ENCODE data around the gene SQOR.
"Not testable (repeated sequence)": the region's sequence is repeated elsewhere in the genome, so short reads cannot be mapped to it uniquely, and the experiment has no call there.

Gene SQOR

DNA sequence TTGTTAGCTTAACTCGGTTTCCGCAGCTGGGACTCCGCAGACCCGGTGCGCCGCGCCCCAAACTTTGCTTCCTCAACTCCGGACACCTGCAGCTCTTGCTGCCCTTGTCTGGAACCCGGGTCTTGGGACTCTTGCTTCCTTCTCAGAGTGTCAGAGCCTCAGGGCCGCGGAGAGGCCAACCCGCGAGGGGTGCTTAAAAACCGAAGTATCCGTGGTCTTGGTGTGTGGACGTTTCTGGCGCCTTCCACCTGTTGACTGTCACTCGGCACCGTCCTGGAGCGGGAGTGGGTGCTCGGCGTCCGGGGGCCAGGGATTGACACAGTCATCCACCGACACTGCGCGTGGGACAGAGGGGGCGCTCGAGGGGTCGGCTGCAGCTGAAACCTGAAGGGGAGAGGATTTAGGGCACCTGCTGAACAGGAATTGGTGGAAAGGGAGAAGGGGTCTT is 386 bp downstream of the SQOR start:
- peak; percentile 71 for DNase-seq

- DNase-seq, result no peak
Observed at GRCh38 chr15:45635763-45636292, 999 bp downstream of the SQOR start.

DNA sequence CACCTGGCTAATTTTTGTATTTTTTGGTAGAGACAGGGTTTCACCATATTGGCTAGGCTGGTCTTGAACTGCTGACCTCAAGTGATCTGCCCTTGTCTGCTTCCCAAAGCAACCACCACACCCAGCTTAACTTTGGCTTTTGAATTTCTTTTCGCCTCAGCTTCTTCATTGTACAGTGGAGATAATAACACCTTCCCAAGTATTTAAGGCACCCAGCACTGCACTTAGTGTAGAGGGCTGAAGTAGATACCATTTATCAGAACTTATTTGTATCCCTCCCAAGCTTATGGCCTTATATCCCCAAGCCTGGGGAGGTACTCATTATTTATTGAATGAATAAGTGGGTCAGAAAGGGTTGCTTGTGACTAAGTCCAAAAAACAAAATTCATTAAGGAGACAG is 2.3 kb downstream of the SQOR start:
- DNase-seq, result no peak

DNA sequence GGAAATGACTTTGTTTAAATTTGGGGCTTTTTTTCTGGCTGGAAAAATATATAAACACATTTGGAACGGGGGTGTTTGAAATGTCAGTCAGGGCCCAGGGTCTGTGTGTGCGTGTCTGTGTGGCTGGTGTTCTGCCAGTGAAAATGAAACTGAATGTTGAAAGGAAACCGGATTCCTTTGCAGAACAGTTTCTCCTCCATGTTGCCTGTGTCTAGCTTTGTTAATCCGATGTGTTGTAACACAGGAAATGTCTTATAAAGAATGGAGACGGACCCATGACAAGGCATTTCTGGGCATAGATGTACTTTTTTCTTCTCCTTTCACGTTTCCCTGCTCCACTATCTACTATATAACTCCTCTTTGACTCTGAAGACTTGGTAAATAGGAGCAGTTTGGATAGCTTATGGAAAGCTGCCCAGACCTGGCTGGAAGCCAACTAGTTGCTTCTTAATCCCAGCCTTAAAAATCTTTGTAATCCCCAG is 2.8 kb downstream of the SQOR start:
- peak; percentile 36 for DNase-seq

GRCh38 chr15:45640616-45641015 is 5.8 kb downstream of the SQOR start:
- DNase-seq, result no peak

DNA sequence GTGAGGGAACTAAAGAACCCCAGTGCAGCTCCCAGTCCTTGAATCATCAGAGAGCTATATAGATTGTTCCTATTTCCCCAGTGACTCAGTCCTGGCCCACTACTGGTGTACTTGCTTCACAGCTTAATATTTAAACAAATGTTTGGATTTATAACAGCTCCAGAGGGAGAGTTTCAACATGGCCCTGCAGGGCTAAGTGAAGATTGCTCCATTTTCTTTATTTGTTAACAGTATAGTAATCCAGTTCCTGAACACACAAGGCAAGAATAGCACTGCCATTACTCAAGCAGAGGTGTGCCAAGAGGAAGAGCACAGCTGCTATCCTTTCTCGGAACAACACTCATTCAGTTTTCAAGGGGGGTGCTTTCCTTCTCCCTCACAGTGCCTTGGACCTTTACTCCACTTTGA is 6.5 kb downstream of the SQOR start:
- no peak for DNase-seq

DNA sequence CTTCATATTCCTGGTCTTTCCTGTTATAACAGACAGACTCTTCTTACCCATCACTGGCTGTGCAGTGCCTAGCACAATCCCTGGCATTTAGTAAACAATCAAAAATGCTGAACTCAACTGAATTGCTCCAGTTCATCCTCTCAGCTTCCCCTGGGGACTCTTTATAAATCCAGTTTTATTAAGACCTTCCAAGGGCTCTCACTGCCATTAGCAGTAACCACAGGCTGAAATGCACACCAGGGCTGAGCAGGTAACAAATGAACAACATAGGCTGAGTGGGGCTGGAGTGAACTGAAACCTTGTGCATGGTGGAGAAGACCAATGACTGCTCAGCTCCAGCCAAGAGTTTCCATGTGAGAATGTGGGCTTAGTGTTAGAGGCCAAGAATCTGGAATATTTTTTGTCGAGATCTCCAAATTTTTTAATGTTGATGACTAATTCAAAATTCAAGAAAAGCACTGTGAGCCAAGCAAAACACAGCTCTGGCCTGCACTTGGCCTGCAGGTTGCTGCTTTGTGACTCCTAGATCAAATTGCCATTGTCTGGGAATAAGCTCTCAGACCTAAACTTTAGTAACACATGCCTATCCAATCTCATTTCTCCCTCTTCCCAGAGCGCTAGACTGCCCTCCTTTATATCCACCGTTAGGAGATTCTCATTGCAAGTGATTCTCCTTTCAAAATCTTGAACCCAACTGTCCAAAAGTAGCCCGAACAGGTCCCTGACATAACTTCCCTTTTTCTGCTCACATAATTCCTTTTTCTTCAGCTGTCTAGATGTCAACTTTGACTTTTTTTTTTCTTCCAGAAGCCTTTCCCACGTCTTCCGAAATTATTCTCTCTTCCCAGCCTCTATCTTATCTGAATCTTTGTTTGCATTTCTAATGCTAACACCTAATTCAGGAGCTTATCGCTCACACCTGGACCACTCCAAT is 7.4 kb downstream of the SQOR start:
- DNase-seq, result no peak

GRCh38 chr15:45644437-45644836 is 9.6 kb downstream of the SQOR start:
- no peak for DNase-seq

DNA sequence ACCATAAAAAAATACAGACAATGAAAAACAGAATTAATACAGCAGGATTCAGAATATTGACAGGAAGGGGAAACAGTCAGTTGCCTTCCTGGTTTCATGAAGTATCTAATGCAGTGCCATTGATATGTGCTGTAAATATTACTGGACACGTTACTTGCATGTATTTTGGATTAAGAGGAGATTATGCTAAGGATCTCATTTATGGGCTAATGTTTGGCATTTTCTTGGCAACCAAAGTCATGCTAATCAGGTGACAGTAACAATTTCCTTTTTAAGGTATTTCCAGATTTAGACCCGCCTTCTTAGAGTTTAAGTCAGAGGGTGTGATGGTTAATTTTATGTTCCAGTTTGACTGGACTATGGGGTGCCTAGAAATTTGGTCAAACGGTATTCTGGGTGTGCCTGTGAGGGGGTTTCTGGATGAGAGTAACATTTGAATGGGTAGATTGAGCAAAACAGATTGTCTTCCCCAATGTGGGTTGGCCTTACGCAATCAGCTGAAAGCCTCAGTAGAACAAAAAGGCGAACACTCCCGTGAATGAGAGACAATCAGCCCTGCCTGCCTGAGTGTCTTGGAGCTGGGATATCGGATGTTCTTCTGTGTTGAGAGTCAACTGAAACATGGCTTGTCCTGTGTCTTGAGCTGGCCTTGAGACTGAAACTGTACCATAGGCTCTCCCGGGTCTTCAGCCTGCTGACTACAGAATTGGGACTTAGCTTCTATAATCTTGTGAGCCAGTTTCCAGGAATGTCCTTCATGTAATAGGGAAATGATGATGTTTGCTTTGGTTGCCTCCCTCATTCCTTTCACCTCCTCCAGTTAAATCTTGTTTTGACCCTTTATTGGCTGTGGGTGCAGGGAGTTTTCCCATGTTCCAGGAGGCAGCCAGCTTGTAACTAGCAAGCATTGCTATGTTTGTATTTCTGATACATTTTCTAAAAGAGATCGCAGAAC is 10.5 kb downstream of the SQOR start:
- DNase-seq, result no peak

DNA sequence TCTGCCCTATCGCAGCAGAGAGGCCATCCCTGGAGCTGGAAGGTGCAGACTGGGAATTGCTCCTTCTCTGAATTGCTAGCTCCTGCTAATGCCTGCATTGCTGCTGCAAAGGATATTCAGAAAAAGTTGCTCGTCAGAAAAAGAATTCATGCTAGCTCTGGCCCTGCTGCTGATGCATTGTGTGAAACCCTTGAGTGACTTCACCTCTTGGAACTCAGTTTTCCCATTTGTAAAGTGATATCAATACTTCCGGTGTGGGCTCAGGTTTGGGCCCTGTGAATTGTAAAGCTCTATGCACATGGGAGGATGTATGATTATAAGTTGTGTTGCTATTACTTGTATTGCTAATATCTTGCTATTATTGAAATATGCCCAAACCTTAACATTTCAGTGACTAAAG is 11.4 kb downstream of the SQOR start:
- no peak for DNase-seq

GRCh38 chr15:45647828-45648227 is 13.0 kb downstream of the SQOR start:
- no peak for DNase-seq

GRCh38 chr15:45648521-45649200 is 13.8 kb downstream of the SQOR start:
- DNase-seq, result no peak

- not testable (repeated sequence) for DNase-seq
Observed at GRCh38 chr15:45650007-45650406, 15.2 kb downstream of the SQOR start.

- no peak for DNase-seq
Observed at GRCh38 chr15:45650889-45651525, 16.2 kb downstream of the SQOR start.

DNA sequence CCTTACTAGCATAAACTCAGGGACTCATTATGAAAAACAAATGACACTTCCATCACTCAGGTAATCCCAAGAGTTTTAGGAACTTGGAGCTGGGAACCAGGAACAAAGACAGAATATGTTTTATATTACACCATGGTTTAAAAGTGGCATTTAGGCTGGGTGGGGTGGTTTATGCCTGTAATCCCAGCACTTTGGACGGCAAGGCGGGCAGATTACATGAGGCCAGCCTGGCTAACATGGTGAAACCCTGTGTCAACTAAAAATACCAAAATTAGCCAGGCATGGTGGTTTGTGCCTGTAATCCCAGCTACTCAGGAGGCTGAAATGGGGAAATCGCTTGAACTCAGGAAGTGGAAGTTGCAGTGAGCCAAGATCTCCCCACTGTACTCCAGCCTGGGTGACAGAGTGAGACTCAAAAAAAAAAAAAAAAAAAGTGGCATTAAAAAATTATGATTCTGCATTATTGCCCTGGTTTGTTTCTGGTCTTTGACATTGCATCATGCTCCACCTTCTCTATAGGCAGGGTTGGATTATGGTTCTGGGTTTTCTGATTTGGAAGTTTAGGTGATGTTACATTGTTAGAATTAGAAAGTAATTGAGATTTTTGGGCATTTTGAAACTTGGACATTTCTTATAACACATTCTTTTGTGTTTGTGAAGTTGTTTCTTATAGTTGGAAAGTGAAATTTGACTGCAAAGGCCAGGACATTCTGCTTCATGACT is 19.0 kb downstream of the SQOR start:
- no peak for DNase-seq

GRCh38 chr15:45654749-45655148 is 19.9 kb downstream of the SQOR start:
- DNase-seq, result no peak

GRCh38 chr15:45657254-45657653 is 22.4 kb downstream of the SQOR start:
- DNase-seq, result no peak

DNA sequence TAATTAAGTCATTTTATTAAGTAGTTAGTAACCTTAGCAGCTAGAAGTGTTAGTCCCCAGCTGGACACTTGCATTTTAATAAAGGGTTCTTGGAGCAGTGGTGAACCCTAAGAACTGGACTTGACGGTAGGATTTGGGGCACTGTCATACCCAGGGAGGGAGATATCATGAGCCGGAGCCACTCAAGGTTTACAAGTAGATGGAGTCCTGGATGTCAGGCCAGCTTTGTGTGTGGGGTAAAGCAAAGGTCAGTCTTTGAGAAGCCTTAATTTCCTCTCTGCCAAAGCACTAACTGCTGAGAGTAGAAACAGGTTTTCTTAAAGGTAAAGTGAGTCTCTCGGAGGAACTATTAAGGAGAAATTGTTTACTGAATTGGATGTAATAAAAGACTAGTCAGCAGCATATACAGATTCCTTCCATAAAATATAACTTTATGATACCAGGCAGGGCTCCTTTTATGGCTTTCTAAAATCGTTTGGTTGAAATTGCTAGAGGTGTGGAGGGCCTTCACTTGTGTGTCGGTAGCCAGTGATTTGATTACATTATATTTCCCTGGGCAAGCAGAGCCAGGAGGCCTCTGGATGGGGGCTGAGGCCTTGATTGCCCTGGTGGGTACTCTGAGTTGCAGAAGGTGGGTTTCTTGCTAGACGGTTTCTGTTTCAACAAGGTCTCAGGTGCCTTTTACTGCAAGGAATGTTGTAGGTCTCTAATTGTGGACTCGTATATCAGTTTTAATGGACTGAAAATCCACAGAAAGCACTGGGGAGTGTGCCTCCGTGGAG is 23.1 kb downstream of the SQOR start:
- no peak for DNase-seq

DNA sequence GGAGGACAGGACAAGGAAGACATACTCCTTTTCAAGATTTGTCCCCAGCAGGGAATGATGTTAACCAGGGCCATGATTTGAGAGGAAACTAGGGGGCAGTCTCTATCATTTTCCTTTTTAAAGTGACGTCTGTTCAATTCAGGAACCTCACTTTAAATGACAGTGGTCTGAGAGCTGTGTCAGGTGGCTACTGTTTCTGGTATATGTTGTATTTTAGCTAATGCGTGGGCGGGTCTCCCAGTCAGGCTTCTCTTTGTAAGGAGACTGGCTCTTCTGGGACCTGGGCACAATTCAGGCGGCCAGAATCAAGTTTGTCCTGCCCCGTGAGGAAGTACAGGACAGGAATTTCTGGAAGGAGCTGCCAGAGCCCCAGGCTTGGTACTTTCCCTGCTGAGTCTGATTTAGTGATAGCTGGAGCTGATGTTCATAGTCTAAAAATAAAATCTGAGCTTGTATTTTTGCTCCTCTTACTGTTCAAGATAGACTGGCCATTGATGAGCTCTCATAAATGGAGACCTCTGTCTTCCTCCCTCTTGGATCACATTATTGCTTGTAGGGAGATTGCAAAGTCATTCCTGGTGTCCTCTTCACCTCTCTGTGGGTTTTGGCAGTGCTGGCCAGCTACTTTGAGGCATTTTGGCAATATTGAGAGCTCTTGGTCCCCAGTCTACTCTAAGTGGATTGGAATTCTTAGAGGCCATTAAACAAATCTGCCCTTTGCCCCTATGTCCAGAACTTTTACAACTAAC is 25.6 kb downstream of the SQOR start:
- no peak for DNase-seq

- no peak for DNase-seq
Observed at GRCh38 chr15:45662375-45662774, 27.5 kb downstream of the SQOR start.
